SK-N-SH (cell line): Measurements from ENCODE around the gene ALPI.

Experiments used
- CTCF ChIP-seq: fragments of 200-600 bp; sonication (generic); IDR thresholded peaks from 2 replicates; pipeline ENCODE4 v1.6.1; 2017; ENCODE audit warnings: antibody characterized with exemption, mild to moderate bottlenecking, moderate library complexity
- EP300 ChIP-seq, 2 experiments: IDR thresholded peaks; 2 replicates each; pipeline versions ENCODE4 v1.4.0 to v1.6.1; 2012; ENCODE audit warnings: borderline replicate concordance in 1 of 2, low read depth in 1 of 2, low read length in 1 of 2
- EZH2phosphoT487 ChIP-seq: fragments of 200-600 bp; sonication (generic); IDR thresholded peaks from 2 replicates; pipeline ENCODE4 v1.6.1; 2017; ENCODE audit warnings: low read depth, mixed run types, mild to moderate bottlenecking, antibody characterized with exemption, moderate library complexity, borderline replicate concordance
- FOSL2 ChIP-seq: IDR thresholded peaks from 2 replicates; pipeline ENCODE4 v1.4.0; 2012; ENCODE audit warnings: low read depth, mild to moderate bottlenecking, moderate library complexity, borderline replicate concordance
- FOXJ3 ChIP-seq: sonication (generic); formaldehyde crosslinking; IDR thresholded peaks from 2 replicates; pipeline ENCODE4 v1.5.1; 2020; ENCODE audit warnings: mild to moderate bottlenecking, missing genetic modification reagents
- MAX ChIP-seq: IDR thresholded peaks from 2 replicates; pipeline ENCODE4 v1.4.0; 2012; ENCODE audit warnings: low read depth
- MXI1 ChIP-seq: IDR thresholded peaks from 2 replicates; pipeline ENCODE4 v1.6.1; 2012; ENCODE audit warnings: mild to moderate bottlenecking, low read depth, low read length, improper control_type of control experiment
- POLR2AphosphoS5 ChIP-seq: IDR thresholded peaks from 2 replicates; pipeline ENCODE4 v1.6.1; 2012; ENCODE audit warnings: low read depth, low read length
- TAF1 ChIP-seq: IDR thresholded peaks from 2 replicates; pipeline ENCODE4 v1.6.1; 2012; ENCODE audit warnings: low read depth, mild to moderate bottlenecking, low read length, moderate library complexity, borderline replicate concordance

GRCh38 chr2:232501331-232501771 is 45.4 kb downstream of the ALPI start:
- no peak for TF ChIP-seq CTCF
- no peak for TF ChIP-seq FOXJ3 (CRISPR knock-in tag)
- TF ChIP-seq MXI1: no peak
- no peak for TF ChIP-seq FOSL2
- TF ChIP-seq MAX: no peak
- TF ChIP-seq POLR2AphosphoS5: no peak
- no peak for TF ChIP-seq EP300 (IDR thresholded peaks at IDR 0.05; ENCODE audit: borderline replicate concordance in 1 of 2, low read depth in 1 of 2, low read length in 1 of 2)
- TF ChIP-seq TAF1: no peak
- no peak for TF ChIP-seq EZH2phosphoT487
